HepG2 (cell line): ENCODE measurements around the gene NAP1L4. TPM values are rescaled to one million over a fixed set of nuclear protein-coding genes. Genes with fewer than 3 reads are reported as not detected.

Experiments
- ATAC-seq: fragments of 200-7000 bp; cut with Tn5 transposase; 3 replicates; pipeline ENCODE4 v1.9.1; 2020; ENCODE audit warnings: mild to moderate bottlenecking, moderate library complexity
- BruUV-seq: library from RNA; stranded (reverse); fragments of 400-500 nt; replicated peaks from 2 replicates; lab custom pipeline; 2021; lab: Mats Ljungman, UMichigan
- CTCF ChIA-PET: fragments of 300-600 bp; formaldehyde crosslinking; extraction: SDS; loops from one replicate; lab custom pipeline; 2021; ENCODE audit warnings: low total read pairs, inconsistent platforms, low intra/inter-chr PET ratio; lab: Yijun Ruan, JAX
- POLR2A ChIA-PET: fragments of 350-600 bp; sonication (Branson Sonifier 250); formaldehyde crosslinking; loops from one replicate; lab custom pipeline; 2020; ENCODE audit warnings: antibody characterized with exemption, inconsistent platforms; lab: Yijun Ruan, JAX
- DNase-seq: peaks from one replicate; pipeline ENCODE4 v3.0.0-alpha.2; 2015; ENCODE audit warnings: low spot score
- FAIRE-seq: peaks from 3 replicates; lab custom pipeline; 2011; peaks lifted over from hg19 to GRCh38; lab: Jason Lieb, UNC
- H2AFZ ChIP-seq: one replicate; pipeline ENCODE4 v1.6.1; 2011; ENCODE audit warnings: low read length, inconsistent platforms
- H3K27ac ChIP-seq: fragments of 300-600 bp; 3 replicates; pipeline ENCODE4 v1.8.0; 2011; ENCODE audit warnings: mixed run types, mild to moderate bottlenecking, mixed read lengths, low read length, inconsistent platforms; ENCODE audit not compliant: insufficient read depth; ENCODE audit errors: extremely low read length
- H3K27me3 ChIP-seq, 2 experiments: fragments of 200-600 bp in 1 of 2; 2 replicates in 1 of 2; 3 replicates in 1 of 2; pipeline versions ENCODE4 v1.6.0 to v1.8.0; 2011; ENCODE audit warnings: low read length in 2 of 2, mild to moderate bottlenecking in 2 of 2, moderate library complexity in 2 of 2, inconsistent platforms in 1 of 2; ENCODE audit not compliant: insufficient read depth in 2 of 2, control insufficient read depth in 1 of 2
- H3K36me3 ChIP-seq, 2 experiments: fragments of 200-600 bp in 1 of 2; replicated peaks in 1 of 2; 2 replicates in 1 of 2; 3 replicates in 1 of 2; pipeline versions ENCODE4 v1.5.1 to v1.8.0; 2011; ENCODE audit warnings: low read length in 2 of 2, inconsistent platforms in 1 of 2; ENCODE audit not compliant: insufficient read depth in 2 of 2, control insufficient read depth in 1 of 2
- H3K4me1 ChIP-seq: 2 replicates; pipeline ENCODE4 v1.5.1; 2012; ENCODE audit warnings: low read length, inconsistent platforms; ENCODE audit not compliant: insufficient read depth
- H3K4me2 ChIP-seq: 2 replicates; pipeline ENCODE4 v1.6.0; 2011; ENCODE audit warnings: low read depth, low read length, inconsistent platforms
- H3K4me3 ChIP-seq, 3 experiments: fragments of 200-600 bp in 1 of 3; sonication (generic), shearing (Covaris generic) in 1 of 3; replicated peaks in 1 of 3; 2 replicates each; pipeline ENCODE4 v1.5.1; 2011 to 2016; ENCODE audit warnings: low read length in 3 of 3, inconsistent platforms in 2 of 3, low read depth in 2 of 3, mild to moderate bottlenecking in 2 of 3, control low read depth in 1 of 3, mixed read lengths in 1 of 3; ENCODE audit not compliant: insufficient read depth in 1 of 3
- H3K79me2 ChIP-seq: one replicate; pipeline ENCODE4 v1.6.1; 2011; ENCODE audit warnings: low read length, inconsistent platforms; ENCODE audit not compliant: insufficient read depth
- H3K9ac ChIP-seq: 2 replicates; pipeline ENCODE4 v1.6.0; 2011; ENCODE audit warnings: mild to moderate bottlenecking, low read depth, low read length, inconsistent platforms; ENCODE audit not compliant: insufficient read depth
- H3K9me3 ChIP-seq: 2 replicates; pipeline ENCODE4 v1.5.1; 2012; ENCODE audit warnings: mild to moderate bottlenecking, low read length
- H4K20me1 ChIP-seq: 2 replicates; pipeline ENCODE4 v1.6.0; 2011; ENCODE audit warnings: inconsistent platforms, mild to moderate bottlenecking, low read length, moderate library complexity; ENCODE audit not compliant: insufficient read depth
- DR1 ChIP-seq: sonication (generic); formaldehyde crosslinking; IDR thresholded peaks from 2 replicates; pipeline ENCODE4 v1.8.0; 2021; ENCODE audit warnings: mild to moderate bottlenecking, missing genetic modification reagents, inconsistent platforms
- MEIS2 ChIP-seq: sonication (generic); formaldehyde crosslinking; IDR thresholded peaks from 2 replicates; pipeline ENCODE4 v1.9.0; 2021; ENCODE audit warnings: mild to moderate bottlenecking, missing genetic modification reagents
- RBAK ChIP-seq: sonication (generic); formaldehyde crosslinking; IDR thresholded peaks from 2 replicates; pipeline ENCODE4 v1.5.1; 2020; ENCODE audit warnings: mild to moderate bottlenecking, missing genetic modification reagents
- RBM22 ChIP-seq: fragments of 200-400 bp; formaldehyde crosslinking; optimal IDR thresholded peaks from 2 replicates; pipeline ENCODE3; 2017; ENCODE audit warnings: mild to moderate bottlenecking, low read length, moderate library complexity
- TBP ChIP-seq: sonication (generic); formaldehyde crosslinking; IDR thresholded peaks from 2 replicates; pipeline ENCODE4 v1.5.0; 2020; ENCODE audit warnings: missing genetic modification reagents
- ZNF569 ChIP-seq: sonication (generic); formaldehyde crosslinking; IDR thresholded peaks from 2 replicates; pipeline ENCODE4 v1.5.0; 2020; ENCODE audit warnings: mild to moderate bottlenecking, missing genetic modification reagents, moderate library complexity, borderline replicate concordance
- WGBS: methylation state at CpG from one replicate; pipeline ENCODE4 v1.1.6; 2017; ENCODE audit warnings: low lambda C conversion rate; 5-methylcytosine and 5-hydroxymethylcytosine counted together
- in situ Hi-C: cut with HindIII; loops from 2 replicates; pipeline ENCODE4 v1.10.0; 2017; ENCODE audit warnings: low pct_unique_long_range_greater_than_20kb; ENCODE audit not compliant: extremely low pct_ligation_motif_present
- intact Hi-C: fragments of 100-400 bp; cut with micrococcal nuclease; formaldehyde crosslinking; loops from one replicate; pipeline ENCODE4 v1.10.0; 2022; ENCODE audit not compliant: unreplicated experiment
- polyA plus RNA-seq, 8 experiments: library from polyadenylated mRNA; depleted of rRNA in 3 of 8; stranded (reverse) in 7 of 8; unstranded in 1 of 8; fragments of >200 nt; fragmentation: Illumina TruSeq in 4 of 8; extraction: Trizol in 4 of 8; gene quantifications; 2 replicates each; pipeline versions ENCODE4 v1.2.1 to v1.2.3, GENCODE V29; 2011 to 2016; ENCODE audit warnings: low read depth in 4 of 8, missing spikeins in 1 of 8, mixed read lengths in 1 of 8; ENCODE audit not compliant: insufficient read depth in 1 of 8
- total RNA-seq, 5 experiments: library from RNA; depleted of rRNA; stranded (reverse); fragments of >200 nt; fragmentation: Illumina TruSeq; extraction: Trizol; gene quantifications; 2 replicates each; pipeline ENCODE4 v1.2.3, GENCODE V29; 2016; ENCODE audit warnings: low read depth in 1 of 5
- TF ChIP-seq, protein P1 (sequence below): IDR thresholded peaks from 2 replicates; pipeline ENCODE4 v1.6.1; 2012; ENCODE audit warnings: low read depth, low read length, improper control_type of control experiment

NAP1L4 gene
- total and polyA plus RNA-seq, 2 of the 13 experiments (the other 11 are each of a cell fraction or from before 2014, with no cell fraction given), result 64.0 to 186 TPM

DNA sequence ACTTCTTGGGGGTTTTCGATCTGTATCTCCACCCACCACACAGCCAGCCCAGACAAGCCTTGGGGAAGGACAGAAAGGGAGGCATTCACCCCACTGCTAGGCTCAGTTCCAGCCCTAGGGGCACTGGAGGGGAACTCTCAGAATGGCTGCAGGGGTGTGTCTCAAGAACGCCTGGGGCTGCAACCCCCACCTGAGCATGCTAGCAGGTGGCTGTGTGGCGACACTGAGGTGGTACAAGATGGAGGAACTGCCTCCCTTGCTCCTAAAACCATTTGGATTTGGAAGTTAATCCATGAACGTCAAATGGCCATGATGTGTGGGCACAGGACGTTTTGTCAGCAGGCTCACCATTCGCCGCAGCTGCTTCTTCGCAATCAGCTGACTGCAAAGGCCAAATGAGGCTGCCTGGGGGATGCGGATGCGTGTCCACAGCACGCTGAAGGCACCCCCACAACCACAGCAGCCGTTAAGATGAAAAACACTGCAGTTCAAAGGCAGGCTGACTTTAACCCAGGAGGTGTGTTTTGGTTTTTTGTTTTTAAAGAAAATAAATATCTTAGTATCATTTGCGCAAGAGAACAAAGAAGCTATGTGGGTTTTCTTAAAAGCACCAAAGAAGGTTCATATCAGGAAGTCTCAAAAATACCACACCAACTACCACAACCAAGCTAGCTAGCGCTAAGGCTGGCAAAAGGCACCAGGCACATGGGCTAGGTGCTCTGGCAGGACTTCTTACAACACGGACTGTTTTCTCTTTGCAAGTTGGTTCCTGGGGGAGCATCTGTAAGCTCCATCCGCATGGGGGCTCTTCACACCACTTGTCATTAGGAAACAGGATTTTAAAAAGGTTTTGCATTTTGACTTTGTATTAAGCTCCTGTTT, 22.2 kb upstream of the NAP1L4 start:
- ATAC-seq (no peak), FAIRE-seq (no peak), DNase-seq (no peak)
- peaks cover 24 to 83% of the 10 kb centered on the region in 2 experiments for H3K36me3 ChIP-seq
- ChIA-PET CTCF (no interaction called here), POLR2A (no interaction called here)
- no peak overlapping the region for H3K4me3 ChIP-seq
- no peak overlapping the region for H3K9ac ChIP-seq
- H3K9me3 ChIP-seq, result no peaks in the 10 kb centered on the region
- no peaks in the 10 kb centered on the region for H3K79me2 ChIP-seq
- TF ChIP-seq MEIS2 (CRISPR knock-in tag) (no peak), RBM22 (peak; percentile 63), DR1 (CRISPR knock-in tag) (no peak), ZNF569 (CRISPR knock-in tag) (no peak), TBP (CRISPR knock-in tag) (no peak), RBAK (CRISPR knock-in tag) (no peak)
- TF ChIP-seq, protein P1, sequence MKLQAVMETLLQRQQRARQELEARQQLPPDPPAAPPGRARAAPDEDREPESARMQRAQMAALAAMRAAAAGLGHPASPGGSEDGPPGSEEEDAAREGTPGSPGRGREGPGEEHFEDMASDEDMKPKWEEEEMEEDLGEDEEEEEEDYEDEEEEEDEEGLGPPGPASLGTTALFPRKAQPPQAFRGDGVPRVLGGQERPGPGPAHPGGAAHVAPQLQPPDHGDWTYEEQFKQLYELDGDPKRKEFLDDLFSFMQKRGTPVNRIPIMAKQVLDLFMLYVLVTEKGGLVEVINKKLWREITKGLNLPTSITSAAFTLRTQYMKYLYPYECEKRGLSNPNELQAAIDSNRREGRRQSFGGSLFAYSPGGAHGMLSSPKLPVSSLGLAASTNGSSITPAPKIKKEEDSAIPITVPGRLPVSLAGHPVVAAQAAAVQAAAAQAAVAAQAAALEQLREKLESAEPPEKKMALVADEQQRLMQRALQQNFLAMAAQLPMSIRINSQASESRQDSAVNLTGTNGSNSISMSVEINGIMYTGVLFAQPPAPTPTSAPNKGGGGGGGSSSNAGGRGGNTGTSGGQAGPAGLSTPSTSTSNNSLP, result no peak
- TF ChIP-seq, all 625 proteins: peak for 1
- Histone ChIP-seq H3K4me1 (no peaks in the 10 kb centered on the region), H2AFZ (no peak overlapping the region), H3K27me3 (no peaks in the 10 kb centered on the region), H3K4me2 (no peak overlapping the region), H4K20me1 (no peaks in the 10 kb centered on the region), H3K27ac (no peak overlapping the region)
- no TSS peak for BruUV-seq
- WGBS, result 92% methylated on average over 16 of the region's 16 CpGs
- intact Hi-C loops, result no loop called here
- in situ Hi-C loops, result no loop called here
